Upper lobe of left lung (tissue), 6 donors: ENCODE measurements around the gene ABHD17A. TPM values are rescaled to one million over a fixed set of nuclear protein-coding genes. Genes with fewer than 3 reads are reported as not detected.

ENCODE experiments used
- ATAC-seq, 2 donors: fragments of 200-7000 bp; cut with Tn5 transposase; one replicate each; pipeline ENCODE4 v1.9.1; 2022; ENCODE audit warnings: mild to moderate bottlenecking in 2 of 2, moderate library complexity in 2 of 2; ENCODE audit not compliant: low FRiP score in 2 of 2
- DNase-seq, 2 donors: peaks; one replicate each; pipeline ENCODE4 v3.0.0-alpha.2; 2019 to 2020
- H3K27ac ChIP-seq, 4 donors: fragments of 200-600 bp; sonication (generic); one replicate each; pipeline ENCODE4 v1.5.1; 2016 to 2019
- H3K27me3 ChIP-seq, 4 donors: fragments of 200-600 bp; sonication (generic); one replicate each; pipeline ENCODE4 v1.5.1; 2017 to 2019
- H3K36me3 ChIP-seq, 4 donors: fragments of 200-600 bp; sonication (generic); one replicate each; pipeline ENCODE4 v1.5.1; 2016 to 2019
- H3K4me1 ChIP-seq, 4 donors: fragments of 200-600 bp; sonication (generic); one replicate each; pipeline ENCODE4 v1.5.1; 2018 to 2019
- H3K4me3 ChIP-seq, 4 donors: fragments of 200-600 bp; sonication (generic); one replicate each; pipeline ENCODE4 v1.5.1; 2017 to 2019; ENCODE audit warnings: mild to moderate bottlenecking in 2 of 4, moderate library complexity in 1 of 4
- H3K9me3 ChIP-seq, 4 donors: fragments of 200-600 bp; sonication (generic); one replicate each; pipeline ENCODE4 v1.5.1; 2018 to 2019
- CTCF ChIP-seq, 6 experiments: fragments of 450-650 bp in 4 of 6; fragments of 200-600 bp in 2 of 6; sonication (generic) in 2 of 6; IDR thresholded peaks; one replicate each; pipeline ENCODE4 v1.5.1; 2016 to 2019; ENCODE audit warnings: antibody characterized with exemption in 6 of 6
- EP300 ChIP-seq, 4 donors: sonication (generic); formaldehyde crosslinking; IDR thresholded peaks; one replicate each; pipeline ENCODE4 v1.5.1; 2017; ENCODE audit warnings: antibody characterized with exemption in 4 of 4, control low read depth in 2 of 4
- POLR2A ChIP-seq, 4 donors: fragments of 450-650 bp; IDR thresholded peaks; one replicate each; pipeline ENCODE4 v1.5.1; 2016 to 2017; ENCODE audit warnings: antibody characterized with exemption in 4 of 4, mild to moderate bottlenecking in 2 of 4
- POLR2AphosphoS5 ChIP-seq, 2 donors: sonication (generic); formaldehyde crosslinking; IDR thresholded peaks; one replicate each; pipeline ENCODE4 v1.5.1; 2017; ENCODE audit warnings: antibody characterized with exemption in 2 of 2
- WGBS, 2 donors: methylation state at CpG; one replicate each; pipeline ENCODE4 v1.1.5; 2017 to 2018; 5-methylcytosine and 5-hydroxymethylcytosine counted together
- total RNA-seq, 6 donors: library from RNA; depleted of rRNA in 4 of 6; stranded (reverse); fragments of >200 nt in 4 of 6; gene quantifications; one replicate each; pipeline versions ENCODE4 v1.1.0 to v1.2.1, GENCODE V29; 2016 to 2021
- donor health status: DM: no; HTN: no; CAD: no; lungs with moderate emphysema.
- donor health status: DM: no; HTN: yes; CAD: no; lungs with severe emphysema.

The ABHD17A gene
- total RNA-seq, 6 donors from 2014 or later, result 63.4 to 143 (median 108) TPM

- Histone ChIP-seq H3K27ac (peak overlapping the region; percentile 24 to 48 (median 40)), H3K4me1 (peaks cover 30 to 50% (median 43%) of the 10 kb centered on the region in 4 donors), H3K27me3 (no peaks in the 10 kb centered on the region), H3K9me3 (no peaks in the 10 kb centered on the region), H3K4me3 (no peak overlapping the region), H3K36me3 (peaks cover 12 to 28% (median 24%) of the 10 kb centered on the region in 4 donors)
- ATAC-seq (no peak), DNase-seq (no peak)
- WGBS, 2 donors, result 48% methylated on average over 5 of the region's 10 CpGs; no CpG with 5 or more reads in 1 of the 2 donors
- TF ChIP-seq CTCF (IDR thresholded peaks at IDR 0.05) (no peak), POLR2A (IDR thresholded peaks at IDR 0.05) (no peak), EP300 (IDR thresholded peaks at IDR 0.05) (no peak), POLR2AphosphoS5 (IDR thresholded peaks at IDR 0.05) (no peak)
These were observed 24.4 kb upstream of the ABHD17A start for GRCh38 chr19:1909761-1910080.

- ATAC-seq (no peak), DNase-seq (no peak)
- WGBS, 2 donors, result 86 to 89% methylated on average over 5 to 13 of the region's 13 CpGs
- H3K36me3 ChIP-seq, result peaks cover 12 to 16% (median 16%) of the 10 kb centered on the region in 4 donors
- H3K4me1 ChIP-seq, result peaks cover 39 to 63% (median 53%) of the 10 kb centered on the region in 4 donors
- H3K27ac ChIP-seq, result peak overlapping the region; percentile 55 to 74 (median 68)
- H3K9me3 ChIP-seq, result no peaks in the 10 kb centered on the region
- TF ChIP-seq EP300 (IDR thresholded peaks at IDR 0.05) (no peak), POLR2A (IDR thresholded peaks at IDR 0.05) (no peak)
- peak overlapping the region in 3 of 4 donors; percentile 7 to 26 (median 24) for H3K4me3 ChIP-seq
- H3K27me3 ChIP-seq, result no peaks in the 10 kb centered on the region
These were observed 23.0 kb upstream of the ABHD17A start for GRCh38 chr19:1908364-1908678.

- DNase-seq (peak; percentile 58 to 86), ATAC-seq (no peak)
- H3K27ac ChIP-seq, result peak overlapping the region; percentile 55 to 74 (median 68)
- H3K36me3 ChIP-seq, result peaks cover 7 to 11% (median 10%) of the 10 kb centered on the region in 4 donors
- TF ChIP-seq POLR2AphosphoS5 (IDR thresholded peaks at IDR 0.05) (no peak), POLR2A (IDR thresholded peaks at IDR 0.05) (no peak), CTCF (IDR thresholded peaks at IDR 0.05) (no peak), EP300 (IDR thresholded peaks at IDR 0.05) (no peak)
- no peaks in the 10 kb centered on the region for H3K27me3 ChIP-seq
- WGBS, 2 donors, result 75 to 81% methylated on average over 11 to 39 of the region's 43 CpGs
- peaks cover 39 to 63% (median 53%) of the 10 kb centered on the region in 4 donors for H3K4me1 ChIP-seq
- H3K9me3 ChIP-seq, result no peaks in the 10 kb centered on the region
- H3K4me3 ChIP-seq, result peak overlapping the region in 3 of 4 donors; percentile 7 to 26 (median 24)
These were observed 22.5 kb upstream of the ABHD17A start for GRCh38 chr19:1907563-1908363.

GRCh38 chr19:1906985-1907562 lies 21.8 kb upstream of the ABHD17A start:
- TF ChIP-seq EP300 (IDR thresholded peaks at IDR 0.05), result no peak
- no peak for TF ChIP-seq POLR2A (IDR thresholded peaks at IDR 0.05)
- no peak for TF ChIP-seq POLR2AphosphoS5 (IDR thresholded peaks at IDR 0.05)
- no peak for TF ChIP-seq CTCF (IDR thresholded peaks at IDR 0.05)
- H3K27me3 ChIP-seq, result no peaks in the 10 kb centered on the region
- peaks cover 39 to 63% (median 53%) of the 10 kb centered on the region in 4 donors for H3K4me1 ChIP-seq
- H3K36me3 ChIP-seq, result peaks cover 2 to 4% (median 3%) of the 10 kb centered on the region in 4 donors
- no peaks in the 10 kb centered on the region for H3K9me3 ChIP-seq
- ATAC-seq, result no peak
- DNase-seq, result no peak
- peak overlapping the region; percentile 55 to 74 (median 68) for H3K27ac ChIP-seq
- 88 to 91% methylated on average over 10 of the region's 10 CpGs for WGBS, 2 donors
- no peak overlapping the region for H3K4me3 ChIP-seq

GRCh38 chr19:1905863-1906375 lies 20.6 kb upstream of the ABHD17A start:
- H3K4me3 ChIP-seq, result peak overlapping the region; percentile 77 to 95 (median 90)
- no peaks in the 10 kb centered on the region for H3K36me3 ChIP-seq
- no peaks in the 10 kb centered on the region for H3K9me3 ChIP-seq
- 77 to 78% methylated on average over 15 of the region's 15 CpGs for WGBS, 2 donors
- no peak for DNase-seq
- H3K27me3 ChIP-seq, result no peaks in the 10 kb centered on the region
- peak overlapping the region; percentile 84 to 96 (median 87) for H3K27ac ChIP-seq
- peaks cover 39 to 63% (median 53%) of the 10 kb centered on the region in 4 donors for H3K4me1 ChIP-seq
- no peak for ATAC-seq
- no peak for TF ChIP-seq EP300 (IDR thresholded peaks at IDR 0.05)
- no peak for TF ChIP-seq POLR2A (IDR thresholded peaks at IDR 0.05)
- TF ChIP-seq CTCF (IDR thresholded peaks at IDR 0.05), result no peak
- TF ChIP-seq POLR2AphosphoS5 (IDR thresholded peaks at IDR 0.05), result no peak
